ENCODE data around the gene DAPK1. TPM values are rescaled to one million over a fixed set of nuclear protein-coding genes. Genes with fewer than 3 reads are reported as not detected.

Gene DAPK1
- total and polyA plus RNA-seq, 10 of the 15 experiments (the other 5 are each of a cell fraction or from before 2014, with no cell fraction given): 8.2 to 94.7 (median 51.6) TPM

DNA sequence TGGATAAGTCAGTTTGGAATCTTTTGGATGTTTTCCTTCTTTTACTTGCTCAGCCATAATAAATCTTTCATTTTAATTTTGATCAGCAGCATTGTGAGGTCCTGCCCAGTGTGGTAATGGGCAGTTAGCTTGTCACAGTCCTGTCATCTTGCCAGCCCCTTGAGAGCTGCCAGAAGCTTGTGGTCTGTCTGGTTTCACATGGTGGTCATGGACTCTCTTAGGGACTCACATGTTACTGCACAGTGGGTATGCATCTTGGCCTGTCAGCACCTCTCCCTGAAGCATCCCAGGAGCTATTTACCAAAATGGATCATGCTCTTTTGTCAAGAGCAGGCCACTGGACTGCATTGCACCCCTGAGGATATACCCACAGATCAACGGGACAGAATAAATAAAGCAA is 60.3 kb downstream of the DAPK1 start:
- Histone ChIP-seq H3K4me2 (ENCODE audit: control insufficient read depth, insufficient read depth) (peak overlapping the region; percentile 13; the same call in 1 of the 2 replicates), H3K4me3 (no peak overlapping the region), H4K20me1 (ENCODE audit: control insufficient read depth, insufficient read depth) (no peaks in the 10 kb centered on the region), H3K9ac (ENCODE audit: control insufficient read depth, insufficient read depth, low read length) (no peak overlapping the region), H3K79me2 (ENCODE audit: control insufficient read depth, insufficient read depth, low read length) (peaks cover 25% of the 10 kb centered on the region), H3K36me3 (ENCODE audit: control insufficient read depth in 2 of 2, insufficient read depth in 2 of 2, low read length in 1 of 2) (peaks cover 0 to 2% of the 10 kb centered on the region in 2 experiments; a peak in 2 of 4 replicates), H3K27me3 (replicated peaks in 1 of 2; ENCODE audit: control insufficient read depth in 2 of 2, insufficient read depth in 2 of 2, low read length in 1 of 2) (no peaks in the 10 kb centered on the region), H3K4me1 (ENCODE audit: control insufficient read depth, insufficient read depth, low read length) (peaks cover 64% of the 10 kb centered on the region), H3K27ac (ENCODE audit: control insufficient read depth, insufficient read depth) (peak overlapping the region; percentile 75), H2AFZ (ENCODE audit: control insufficient read depth, low read depth, low read length) (no peak overlapping the region), H3K9me3 (replicated peaks; ENCODE audit: control insufficient read depth, insufficient read depth, low read length) (peaks cover 2% of the 10 kb centered on the region; the same call in 2 of the 3 replicates)
- CTCF ChIA-PET: interaction anchor here (1.1 to 2.2 kb wide), 4 partner anchors 10 to 104 kb away, joined by 3 to 10 read pairs (median 6); no protein-coding TSS in a partner anchor
- in situ Hi-C loops (cut with MboI): loop anchor here (25.0 kb wide), 1 partner anchor 1754 kb away; the partner anchor contains the start of genes CKS2 and SECISBP2
- FAIRE-seq (no peak), DNase-seq (ENCODE audit: low read depth, low spot score) (peak; percentile 64), ATAC-seq (peak; percentile 71)
- 28% methylated on average over 1 of the region's 1 CpG for WGBS (ENCODE audit: insufficient coverage, insufficient replicate concordance, low lambda C conversion rate, missing lambda C conversion rate)
- peak; percentile 84 for TF ChIP-seq RUNX3 (IDR thresholded peaks at IDR 0.05; ENCODE audit: low read length)
- TF ChIP-seq, protein P1, sequence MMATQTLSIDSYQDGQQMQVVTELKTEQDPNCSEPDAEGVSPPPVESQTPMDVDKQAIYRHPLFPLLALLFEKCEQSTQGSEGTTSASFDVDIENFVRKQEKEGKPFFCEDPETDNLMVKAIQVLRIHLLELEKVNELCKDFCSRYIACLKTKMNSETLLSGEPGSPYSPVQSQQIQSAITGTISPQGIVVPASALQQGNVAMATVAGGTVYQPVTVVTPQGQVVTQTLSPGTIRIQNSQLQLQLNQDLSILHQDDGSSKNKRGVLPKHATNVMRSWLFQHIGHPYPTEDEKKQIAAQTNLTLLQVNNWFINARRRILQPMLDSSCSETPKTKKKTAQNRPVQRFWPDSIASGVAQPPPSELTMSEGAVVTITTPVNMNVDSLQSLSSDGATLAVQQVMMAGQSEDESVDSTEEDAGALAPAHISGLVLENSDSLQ (IDR thresholded peaks at IDR 0.05): peak; percentile 36; the same call in 1 of the 2 replicates
- TF ChIP-seq CBFB (IDR thresholded peaks at IDR 0.05; ENCODE audit: low read depth): 0 out of 2 replicates have a peak, but pooled peaks have one; percentile 58
- TF ChIP-seq, protein P2, sequence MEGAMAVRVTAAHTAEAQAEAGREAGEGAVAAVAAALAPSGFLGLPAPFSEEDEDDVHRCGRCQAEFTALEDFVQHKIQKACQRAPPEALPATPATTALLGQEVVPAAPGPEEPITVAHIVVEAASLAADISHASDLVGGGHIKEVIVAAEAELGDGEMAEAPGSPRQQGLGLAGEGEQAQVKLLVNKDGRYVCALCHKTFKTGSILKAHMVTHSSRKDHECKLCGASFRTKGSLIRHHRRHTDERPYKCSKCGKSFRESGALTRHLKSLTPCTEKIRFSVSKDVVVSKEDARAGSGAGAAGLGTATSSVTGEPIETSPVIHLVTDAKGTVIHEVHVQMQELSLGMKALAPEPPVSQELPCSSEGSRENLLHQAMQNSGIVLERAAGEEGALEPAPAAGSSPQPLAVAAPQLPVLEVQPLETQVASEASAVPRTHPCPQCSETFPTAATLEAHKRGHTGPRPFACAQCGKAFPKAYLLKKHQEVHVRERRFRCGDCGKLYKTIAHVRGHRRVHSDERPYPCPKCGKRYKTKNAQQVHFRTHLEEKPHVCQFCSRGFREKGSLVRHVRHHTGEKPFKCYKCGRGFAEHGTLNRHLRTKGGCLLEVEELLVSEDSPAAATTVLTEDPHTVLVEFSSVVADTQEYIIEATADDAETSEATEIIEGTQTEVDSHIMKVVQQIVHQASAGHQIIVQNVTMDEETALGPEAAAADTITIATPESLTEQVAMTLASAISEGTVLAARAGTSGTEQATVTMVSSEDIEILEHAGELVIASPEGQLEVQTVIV (IDR thresholded peaks at IDR 0.05; ENCODE audit: borderline replicate concordance, partially characterized antibody): no peak
- TF ChIP-seq, protein P3, sequence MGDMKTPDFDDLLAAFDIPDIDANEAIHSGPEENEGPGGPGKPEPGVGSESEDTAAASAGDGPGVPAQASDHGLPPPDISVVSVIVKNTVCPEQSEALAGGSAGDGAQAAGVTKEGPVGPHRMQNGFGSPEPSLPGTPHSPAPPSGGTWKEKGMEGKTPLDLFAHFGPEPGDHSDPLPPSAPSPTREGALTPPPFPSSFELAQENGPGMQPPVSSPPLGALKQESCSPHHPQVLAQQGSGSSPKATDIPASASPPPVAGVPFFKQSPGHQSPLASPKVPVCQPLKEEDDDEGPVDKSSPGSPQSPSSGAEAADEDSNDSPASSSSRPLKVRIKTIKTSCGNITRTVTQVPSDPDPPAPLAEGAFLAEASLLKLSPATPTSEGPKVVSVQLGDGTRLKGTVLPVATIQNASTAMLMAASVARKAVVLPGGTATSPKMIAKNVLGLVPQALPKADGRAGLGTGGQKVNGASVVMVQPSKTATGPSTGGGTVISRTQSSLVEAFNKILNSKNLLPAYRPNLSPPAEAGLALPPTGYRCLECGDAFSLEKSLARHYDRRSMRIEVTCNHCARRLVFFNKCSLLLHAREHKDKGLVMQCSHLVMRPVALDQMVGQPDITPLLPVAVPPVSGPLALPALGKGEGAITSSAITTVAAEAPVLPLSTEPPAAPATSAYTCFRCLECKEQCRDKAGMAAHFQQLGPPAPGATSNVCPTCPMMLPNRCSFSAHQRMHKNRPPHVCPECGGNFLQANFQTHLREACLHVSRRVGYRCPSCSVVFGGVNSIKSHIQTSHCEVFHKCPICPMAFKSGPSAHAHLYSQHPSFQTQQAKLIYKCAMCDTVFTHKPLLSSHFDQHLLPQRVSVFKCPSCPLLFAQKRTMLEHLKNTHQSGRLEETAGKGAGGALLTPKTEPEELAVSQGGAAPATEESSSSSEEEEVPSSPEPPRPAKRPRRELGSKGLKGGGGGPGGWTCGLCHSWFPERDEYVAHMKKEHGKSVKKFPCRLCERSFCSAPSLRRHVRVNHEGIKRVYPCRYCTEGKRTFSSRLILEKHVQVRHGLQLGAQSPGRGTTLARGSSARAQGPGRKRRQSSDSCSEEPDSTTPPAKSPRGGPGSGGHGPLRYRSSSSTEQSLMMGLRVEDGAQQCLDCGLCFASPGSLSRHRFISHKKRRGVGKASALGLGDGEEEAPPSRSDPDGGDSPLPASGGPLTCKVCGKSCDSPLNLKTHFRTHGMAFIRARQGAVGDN (IDR thresholded peaks at IDR 0.05): 0 out of 2 replicates have a peak, but pooled peaks have one; percentile 39
- no peak for TF ChIP-seq NBN (IDR thresholded peaks at IDR 0.05)
- 0 out of 2 replicates have a peak, but pooled peaks have one; percentile 27 for TF ChIP-seq CREM (IDR thresholded peaks at IDR 0.05; ENCODE audit: low read depth)
- no peak for TF ChIP-seq POLR2AphosphoS2 (IDR thresholded peaks at IDR 0.05; ENCODE audit: low read depth, low read length)
- POLR2A ChIA-PET: interaction anchor here (0.6 to 4.7 kb wide), 9 partner anchors 10 to 171 kb away, joined by 3 to 29 read pairs (median 4); no protein-coding TSS in a partner anchor
- intact Hi-C loops (cut with micrococcal nuclease; ENCODE audit: unreplicated experiment): loop anchor here (1.0 kb wide), 1 partner anchor 59 kb away; no protein-coding TSS in a partner anchor
- RAD21 ChIA-PET (ENCODE audit: unreplicated experiment): interaction anchor here (0.6 to 8.2 kb wide), 9 partner anchors 8 to 216 kb away, joined by 3 to 63 read pairs (median 4); no protein-coding TSS in a partner anchor
- TSS peak; percentile 16 for BruUV-seq (replicated peaks)
- SMC1A ChIA-PET (ENCODE audit: uncharacterized antibody, unreplicated experiment): interaction anchor here (0.6 to 7.8 kb wide), 17 partner anchors 9 to 142 kb away, joined by 3 to 62 read pairs (median 5); partner anchors contain the start of gene DAPK1
